ENCODE measurements around the gene EXTL2.
A peak's percentile ranks its signal among the peaks of the same experiment; 100 is the strongest.
"Not testable (repeated sequence)": the region's sequence is repeated elsewhere in the genome, so short reads cannot be mapped to it uniquely, and the experiment has no call there.

The EXTL2 gene

DNA sequence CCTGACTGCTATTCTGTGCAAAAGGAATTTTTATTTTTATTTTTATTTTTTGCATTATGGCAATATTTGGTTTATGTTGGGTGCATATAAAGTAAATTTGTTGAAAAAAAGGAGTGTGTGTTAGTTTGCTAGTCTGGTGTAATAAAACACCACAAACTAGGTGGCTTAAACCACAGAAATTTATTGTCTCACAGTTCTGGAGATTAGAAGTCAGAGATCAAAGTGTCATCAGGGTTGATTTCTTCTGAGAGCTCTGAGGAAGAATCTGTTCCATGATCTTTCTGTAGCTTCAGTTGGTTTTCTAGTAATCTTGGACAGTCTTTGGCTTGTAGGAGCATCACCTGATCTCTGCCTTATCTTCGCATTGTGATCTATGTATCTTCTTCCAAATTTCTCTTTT is 7.7 kb upstream of the EXTL2 start:
- no peak for DNase-seq (ENCODE audit: low spot score)

DNA sequence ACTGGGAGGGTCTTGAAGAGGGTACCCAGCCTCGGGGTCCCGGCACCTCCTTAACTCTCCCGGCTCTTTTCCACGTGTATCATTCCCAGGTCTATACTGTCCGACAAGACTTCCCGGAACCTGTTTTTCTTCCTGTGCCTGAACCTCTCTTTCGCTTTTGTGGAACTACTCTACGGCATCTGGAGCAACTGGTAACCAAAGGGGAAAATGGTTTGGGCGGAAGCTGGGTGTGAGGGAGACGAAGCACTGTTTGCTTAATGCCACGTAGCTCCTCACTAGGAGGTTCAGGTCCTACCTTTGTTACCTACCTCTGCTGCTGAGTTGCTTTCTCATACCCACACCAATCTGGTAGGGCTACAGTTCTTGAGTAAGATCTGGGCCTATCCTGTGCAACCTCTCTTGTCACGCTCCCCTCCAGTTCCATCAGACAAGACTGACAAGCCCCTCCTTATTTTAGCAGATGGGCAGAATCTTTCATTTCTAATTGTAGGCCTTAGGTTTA is 1.9 kb upstream of the EXTL2 start:
- DNase-seq (ENCODE audit: low spot score): peak; percentile 34

DNA sequence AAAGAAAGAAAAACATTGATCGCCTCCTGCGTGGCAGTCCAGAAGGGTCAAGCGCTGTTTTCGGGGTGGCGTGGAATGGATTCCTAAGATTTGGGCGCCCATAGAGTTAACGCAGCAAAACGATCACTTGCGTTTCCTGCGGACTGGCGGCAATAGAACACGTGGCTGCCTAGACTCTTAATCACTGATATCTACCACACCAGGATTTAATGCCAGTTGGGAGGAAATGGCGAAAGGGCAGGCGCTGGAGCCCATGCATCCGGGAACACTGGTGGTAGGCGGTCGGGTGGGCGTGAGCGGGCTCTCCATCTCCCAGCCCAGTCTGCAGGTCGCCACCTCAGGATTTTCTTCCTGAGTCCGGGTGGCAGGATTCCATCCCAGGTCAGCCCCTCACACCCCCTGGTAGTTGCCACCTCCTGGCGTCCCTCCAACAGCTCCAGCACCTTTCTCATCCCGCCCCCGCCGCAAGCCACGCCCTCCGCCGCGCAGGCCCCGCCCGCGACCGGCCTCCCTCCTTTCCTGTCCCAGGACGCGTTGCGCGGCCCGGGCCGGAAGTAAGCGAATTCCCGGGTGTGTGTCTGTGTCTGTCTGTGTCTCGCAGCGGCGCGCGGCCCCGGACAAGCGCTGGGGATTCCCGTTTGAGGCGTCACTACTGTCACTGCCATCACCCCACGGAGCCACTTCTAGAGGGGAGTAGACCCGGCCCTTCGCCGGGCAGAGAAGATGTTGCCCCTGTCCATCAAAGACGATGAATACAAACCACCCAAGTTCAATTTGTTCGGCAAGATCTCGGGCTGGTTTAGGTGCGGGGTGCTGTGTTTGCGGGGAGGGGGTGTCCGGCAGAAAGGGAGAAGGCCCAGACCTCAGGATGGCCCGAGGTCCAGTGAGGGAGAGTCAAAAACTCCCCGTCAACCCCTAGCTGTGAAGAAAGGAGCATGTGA is 1.2 kb upstream of the EXTL2 start, which contains the start of gene SLC30A7:
Gene SLC30A7, plus strand, starts transcription at position 551 of the 941 bp plus-strand sequence. Its CDS starts 173 bp downstream, at position 724.
- DNase-seq (ENCODE audit: low spot score): peak; percentile 94

DNA sequence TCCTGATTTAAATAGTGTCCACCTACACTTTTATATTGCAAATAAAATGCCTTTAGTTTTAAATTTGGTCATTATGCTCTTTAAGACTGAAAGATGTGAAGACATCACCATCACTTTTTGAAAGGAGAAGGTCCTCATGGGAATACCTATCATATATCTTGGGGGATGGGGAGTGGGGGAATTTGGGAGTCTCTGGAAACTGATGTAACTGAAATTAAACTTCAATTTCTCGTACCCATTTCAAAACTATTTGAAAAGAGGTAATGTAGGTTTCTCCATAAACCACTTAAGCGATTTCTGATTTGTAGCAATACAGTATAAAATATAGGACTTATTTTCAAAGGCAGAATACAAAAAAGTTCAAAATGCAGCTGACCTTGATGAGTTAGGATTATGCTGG is 924 bp downstream of the EXTL2 start:
- no peak for DNase-seq (ENCODE audit: low spot score)

DNA sequence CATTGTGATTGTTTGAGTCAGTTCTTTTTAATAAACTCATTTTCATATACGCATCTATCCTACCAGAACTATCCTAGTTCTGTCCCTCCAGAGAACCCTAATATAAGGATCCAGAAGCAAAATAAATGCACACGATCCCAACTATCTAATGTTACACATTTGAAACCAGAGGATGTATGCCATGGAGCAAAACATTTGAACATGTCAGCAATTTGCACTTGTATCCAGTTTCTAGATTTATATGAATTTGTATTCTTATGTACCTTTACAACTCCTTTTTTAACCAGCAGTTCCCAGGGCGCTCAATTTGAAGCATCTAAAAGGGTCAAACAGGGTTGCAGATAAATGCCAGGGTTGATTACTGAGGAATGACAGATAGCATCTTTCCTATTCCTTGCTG is 2.1 kb downstream of the EXTL2 start:
- DNase-seq (ENCODE audit: low spot score): no peak

DNA sequence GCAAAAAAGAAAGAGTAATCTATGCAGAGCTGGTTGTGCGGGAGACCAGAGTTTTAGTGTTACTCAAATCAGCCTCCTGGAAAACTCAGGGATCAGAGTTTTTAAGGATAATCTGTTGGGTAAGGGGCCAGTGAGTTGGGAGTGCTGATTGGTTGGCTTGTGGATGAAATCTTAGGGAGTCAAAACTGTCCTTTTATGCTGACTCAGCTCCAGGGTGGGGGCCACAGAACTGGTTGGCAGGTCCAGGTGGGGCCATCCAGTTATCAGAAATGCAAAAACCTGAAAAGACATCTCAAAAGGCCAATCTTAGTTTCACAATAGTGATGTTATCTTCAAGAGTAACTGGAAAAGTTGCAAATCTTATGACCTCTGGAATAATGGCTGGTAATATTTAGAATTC is 3.3 kb downstream of the EXTL2 start:
- DNase-seq (ENCODE audit: low spot score): no peak

DNA sequence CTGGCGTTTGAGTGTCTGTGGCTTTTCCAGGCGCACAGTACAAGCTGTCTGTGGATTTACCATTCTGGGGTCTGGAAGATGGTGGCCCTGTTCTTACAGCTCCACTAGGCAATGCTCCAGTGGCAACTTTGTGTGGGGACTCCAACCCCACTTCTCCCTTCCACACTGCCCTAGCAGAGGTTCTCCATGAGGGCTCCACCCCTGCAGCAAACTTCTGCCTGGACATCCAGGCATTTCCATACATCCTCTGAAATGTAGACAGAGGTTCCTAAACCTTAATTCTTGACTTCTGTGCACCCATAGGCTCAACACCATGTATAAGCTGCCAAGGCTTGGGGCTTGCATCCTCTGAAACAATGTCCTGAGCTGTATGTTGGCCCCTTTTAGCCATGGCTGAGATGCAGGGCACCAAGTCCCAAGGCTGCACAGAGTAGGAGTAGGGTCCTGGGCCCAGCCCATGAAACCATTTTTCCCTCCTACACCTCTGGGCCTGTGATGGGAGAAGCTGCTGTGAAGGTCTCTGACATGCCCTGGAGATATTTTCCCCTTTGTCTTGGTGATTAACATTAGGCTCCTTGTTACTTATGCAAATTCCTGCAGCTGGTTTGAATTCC is 4.7 kb downstream of the EXTL2 start:
- DNase-seq (ENCODE audit: low spot score): not testable (repeated sequence)

DNA sequence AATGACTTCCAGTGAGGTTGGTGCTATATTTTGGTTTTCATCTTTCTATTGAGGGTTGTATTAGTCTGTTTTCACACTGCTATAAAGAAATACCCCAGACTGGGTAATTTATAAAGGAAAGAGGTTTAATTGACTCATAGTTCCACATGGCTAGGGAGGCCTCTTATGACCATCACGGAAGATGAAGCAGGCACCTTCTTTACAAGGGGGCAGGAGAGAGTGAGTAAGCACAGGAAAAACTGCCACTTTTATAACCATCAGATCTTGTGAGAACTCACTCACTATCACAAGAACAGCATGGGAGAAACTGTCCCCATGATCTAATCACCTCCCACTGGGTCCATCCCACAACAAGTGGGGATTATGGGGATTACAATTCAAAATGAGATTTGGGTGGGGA is 5.6 kb downstream of the EXTL2 start:
- not testable (repeated sequence) for DNase-seq (ENCODE audit: low spot score)

DNA sequence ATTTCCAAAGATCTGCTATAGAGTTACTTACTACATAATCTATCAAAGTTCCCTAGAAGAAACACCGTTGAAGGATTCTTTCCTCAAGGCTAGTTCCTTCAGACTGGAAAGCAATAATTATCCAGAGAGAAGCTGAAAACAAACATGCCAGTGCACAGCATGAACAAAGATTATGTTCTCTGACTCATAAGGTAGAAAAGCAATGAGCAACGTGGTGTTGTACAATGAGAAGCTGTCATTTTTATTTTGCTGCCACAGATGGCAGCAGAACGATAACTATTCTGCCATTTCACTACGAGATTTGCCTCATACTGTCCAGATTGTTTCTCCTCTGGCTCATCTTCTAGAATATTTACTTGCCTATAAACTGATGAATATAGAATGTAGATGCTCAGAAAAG is 10.7 kb downstream of the EXTL2 start:
- DNase-seq (ENCODE audit: low spot score): peak; percentile 45

DNA sequence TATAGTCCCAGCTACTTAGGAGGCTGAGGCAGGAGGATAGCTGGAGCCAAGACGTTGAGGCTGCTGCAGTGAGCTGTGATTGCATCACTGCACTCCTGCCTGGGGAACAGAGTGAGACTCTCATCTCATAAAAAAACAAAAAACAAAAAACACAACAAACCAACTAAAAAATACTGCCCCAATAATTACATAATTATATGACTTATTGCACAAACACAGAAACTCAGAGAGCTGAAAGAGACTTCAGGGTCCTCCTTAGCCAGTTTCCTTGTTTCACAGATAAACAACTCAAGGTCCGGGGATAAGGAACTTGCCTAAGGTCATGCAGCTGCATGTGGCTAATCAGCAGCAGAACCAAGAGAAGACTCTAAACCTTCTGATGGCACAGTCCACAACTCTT is 11.9 kb downstream of the EXTL2 start:
- DNase-seq (ENCODE audit: low spot score): no peak

DNA sequence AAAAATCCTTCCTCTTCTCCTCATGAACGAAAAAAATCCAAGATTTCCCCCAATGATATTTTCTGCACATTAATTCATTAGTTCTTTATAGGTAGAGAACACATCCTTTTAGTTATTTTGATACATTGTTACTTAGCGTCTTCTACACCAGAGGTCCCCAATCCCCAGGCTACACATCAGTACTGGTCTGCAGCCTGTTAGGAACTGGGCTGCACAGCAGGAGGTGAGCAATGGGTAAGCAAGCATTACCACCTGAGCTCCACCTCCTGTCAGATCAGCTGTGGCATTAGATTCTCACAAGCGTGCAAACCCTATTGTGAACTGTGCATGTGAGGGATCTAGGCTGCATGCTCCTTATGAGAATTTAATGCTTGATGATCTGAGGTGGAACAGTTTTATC is 13.0 kb downstream of the EXTL2 start:
- no peak for DNase-seq (ENCODE audit: low spot score)

DNA sequence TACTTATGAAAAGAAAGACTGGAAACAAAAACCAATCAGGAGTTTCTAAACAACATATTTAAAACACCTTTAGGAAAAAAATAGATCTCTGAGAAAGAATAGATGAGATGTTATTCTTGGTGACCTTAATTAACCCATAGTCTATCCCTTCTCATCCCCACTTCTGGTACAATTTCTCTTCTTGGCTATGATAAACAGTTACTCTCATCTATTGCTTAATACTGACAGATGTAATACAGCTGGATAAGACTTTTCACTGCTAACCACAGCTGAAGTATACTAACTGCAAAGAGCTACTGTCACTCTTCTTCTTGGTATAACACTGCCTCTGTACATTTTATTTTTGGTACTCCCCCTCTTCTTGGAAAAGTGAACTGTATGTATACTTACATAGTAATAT is 15.2 kb downstream of the EXTL2 start:
- no peak for DNase-seq (ENCODE audit: low spot score)

DNA sequence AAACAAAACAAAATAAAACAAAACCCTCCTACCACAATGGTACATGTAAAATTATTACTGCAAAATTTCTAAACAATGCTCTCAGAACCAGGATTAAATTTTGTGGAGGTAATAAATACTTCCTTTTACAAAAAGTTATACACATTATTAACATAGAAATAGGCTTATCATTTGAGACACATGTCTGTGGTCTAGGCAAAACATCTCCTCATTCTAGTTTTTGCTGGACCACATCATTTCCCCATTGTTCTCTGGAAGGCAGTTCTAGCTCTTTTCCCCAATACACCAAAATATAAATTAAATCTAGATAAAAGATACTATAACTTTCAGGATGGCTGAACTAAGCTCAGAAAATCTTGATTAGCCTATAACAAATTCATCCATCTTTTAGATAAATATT is 18.4 kb downstream of the EXTL2 start:
- no peak for DNase-seq (ENCODE audit: low spot score)

DNA sequence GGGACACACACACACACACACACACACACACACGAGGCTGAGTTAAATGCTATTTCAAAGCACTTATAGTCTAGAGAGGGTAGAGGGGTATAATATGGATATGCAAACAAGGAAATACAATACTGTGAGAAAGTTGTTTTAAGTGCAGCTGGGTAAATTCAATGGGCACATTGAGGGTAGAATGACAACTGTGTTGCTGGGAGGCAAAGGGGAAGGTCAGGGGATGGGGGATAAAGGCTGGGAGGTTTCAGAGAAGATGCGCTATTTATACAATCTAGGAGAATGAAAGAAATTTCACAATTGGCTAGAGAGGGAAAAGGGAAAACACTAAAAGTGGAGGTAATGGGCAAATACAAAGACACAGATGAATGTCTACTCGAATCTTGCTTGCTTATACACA is 19.4 kb downstream of the EXTL2 start:
- no peak for DNase-seq (ENCODE audit: low spot score)

DNA sequence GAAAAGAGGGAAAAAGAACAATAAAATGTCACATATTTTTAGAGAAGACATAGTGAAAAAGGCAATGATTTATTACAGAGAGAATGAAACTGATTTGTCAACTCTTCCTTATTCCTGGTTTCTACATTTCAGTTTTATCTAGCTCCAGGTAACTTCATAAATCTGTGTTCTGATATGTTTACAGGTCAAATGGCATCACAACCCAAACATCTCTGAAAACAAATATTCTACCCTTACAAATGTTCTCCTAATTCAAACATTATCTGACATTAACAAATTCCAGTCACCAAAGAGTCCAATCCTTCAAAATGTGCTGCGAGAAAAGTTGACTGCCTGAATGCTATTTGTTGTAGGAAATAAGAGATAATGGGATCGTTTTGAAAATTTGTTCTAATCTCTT is 20.2 kb downstream of the EXTL2 start:
- DNase-seq (ENCODE audit: low spot score): no peak

DNA sequence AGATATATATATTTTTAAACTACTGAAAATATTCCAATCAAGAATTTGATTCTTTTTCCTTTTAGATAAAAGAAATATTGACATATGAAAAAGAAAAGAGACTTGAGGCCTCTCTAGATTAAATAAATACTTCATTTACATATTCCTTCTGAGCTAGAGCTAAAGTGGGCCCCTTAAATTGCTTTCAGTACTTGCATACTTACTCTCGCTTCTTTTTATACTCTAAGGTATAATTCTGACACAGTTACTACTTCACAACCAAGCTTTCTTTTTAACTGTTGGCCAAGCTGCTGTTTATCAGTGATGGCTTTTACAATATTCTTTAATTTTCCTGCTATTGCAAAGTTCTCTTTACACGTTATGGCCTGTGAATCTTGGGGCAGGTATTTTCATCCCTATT is 24.6 kb downstream of the EXTL2 start:
- no peak for DNase-seq (ENCODE audit: low spot score)

DNA sequence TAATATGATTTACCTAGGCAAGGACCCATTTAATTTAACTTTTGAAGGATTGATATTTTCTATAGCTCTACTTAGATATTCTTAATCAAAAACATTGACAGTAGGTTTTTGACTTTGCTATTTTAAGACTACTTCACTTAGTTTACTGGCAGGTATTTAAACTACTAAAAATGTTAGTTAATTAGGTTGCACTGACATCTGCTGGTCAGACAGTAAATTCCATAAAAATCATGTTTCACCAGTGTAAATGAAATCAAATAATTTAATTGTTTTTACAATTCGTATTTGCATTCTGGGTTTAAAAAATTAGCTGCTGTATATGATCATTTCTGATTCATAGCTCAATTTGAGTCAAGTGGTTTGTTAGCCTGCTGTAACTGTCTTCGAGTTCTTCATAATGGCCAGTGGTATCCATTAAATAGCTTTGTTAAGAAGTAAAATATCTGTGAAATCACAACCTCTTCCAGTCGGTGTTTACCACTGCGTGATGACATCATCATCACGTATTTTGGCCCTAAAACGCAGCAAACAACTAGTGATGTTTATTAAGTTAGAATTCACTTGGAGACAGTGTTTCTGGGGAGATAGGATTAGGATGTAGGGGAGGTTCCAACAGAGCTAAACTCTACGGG is 26.2 kb downstream of the EXTL2 start:
- DNase-seq (ENCODE audit: low spot score): peak; percentile 60

DNA sequence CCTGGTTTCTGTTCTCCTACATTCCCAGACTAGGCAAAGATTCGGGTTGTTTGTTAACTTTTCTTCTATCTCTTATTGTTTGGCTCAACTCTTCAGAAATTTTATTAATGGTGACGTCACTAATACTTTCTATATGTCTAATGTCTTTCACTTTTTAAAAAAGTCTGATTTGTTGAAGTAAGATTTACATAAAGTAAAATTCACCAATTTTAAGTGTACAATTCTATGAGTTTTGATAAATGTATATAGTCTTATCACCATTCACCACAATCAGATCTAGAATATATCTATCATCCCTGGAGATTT is 27.8 kb downstream of the EXTL2 start:
- no peak for DNase-seq (ENCODE audit: low spot score)

DNA sequence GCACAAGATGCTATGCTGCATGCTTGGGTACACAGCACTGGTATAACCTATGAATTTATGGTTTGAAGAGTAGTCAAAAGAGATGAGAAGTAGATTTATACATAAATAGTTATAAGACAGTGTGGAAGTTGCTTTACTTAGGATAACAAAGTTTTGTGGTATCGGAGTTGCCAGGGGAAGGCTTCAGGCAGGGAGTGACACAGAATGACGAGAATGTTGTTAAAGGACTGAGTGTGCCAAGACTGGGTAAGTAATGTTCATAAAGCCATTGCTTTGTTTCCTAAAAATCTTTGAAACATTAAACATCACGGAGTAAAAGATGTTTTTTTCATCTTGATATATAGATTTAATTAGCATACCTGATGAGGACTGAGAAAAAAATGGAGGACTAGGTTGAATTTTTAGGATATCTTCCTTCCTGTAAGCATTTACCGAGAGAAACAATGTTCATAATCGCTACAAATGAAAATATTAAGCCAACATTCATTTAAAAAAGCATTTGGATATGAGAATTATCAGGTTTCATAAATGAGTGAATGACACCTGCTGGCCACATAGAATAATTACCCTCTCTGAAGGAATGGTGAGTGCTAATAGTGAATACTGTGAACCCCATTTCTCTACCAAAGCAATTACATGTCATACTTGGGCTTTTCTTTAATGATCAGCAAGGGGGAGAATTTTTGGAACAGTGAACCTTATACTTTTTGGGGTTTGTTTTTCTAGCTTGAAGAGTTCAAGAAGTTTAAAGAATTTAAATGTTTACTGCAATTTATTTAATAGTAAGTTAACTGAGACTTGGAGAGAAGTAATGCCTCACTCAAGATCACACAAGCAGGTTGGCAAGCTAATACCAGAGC is 28.4 kb downstream of the EXTL2 start:
- DNase-seq (ENCODE audit: low spot score): peak; percentile 57

DNA sequence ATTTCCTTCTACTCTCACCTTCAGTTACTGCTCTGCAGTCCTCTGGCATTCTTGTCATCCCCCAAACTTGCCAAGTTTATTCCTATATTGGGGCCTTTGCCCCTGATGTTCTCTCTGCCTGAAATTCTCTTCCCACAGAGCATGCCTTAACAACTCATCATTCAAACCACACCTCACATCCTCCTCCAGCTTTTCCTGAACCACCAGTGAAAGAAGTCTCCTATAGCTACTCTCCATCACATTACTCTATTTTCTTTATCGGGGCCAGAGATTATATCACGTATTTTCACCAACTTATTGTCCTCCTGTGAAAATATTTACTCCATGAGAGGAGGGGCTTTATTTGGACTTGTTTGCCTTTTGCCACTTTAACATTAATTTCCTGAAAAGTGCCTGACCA is 32.1 kb downstream of the EXTL2 start:
- DNase-seq (ENCODE audit: low spot score): no peak

DNA sequence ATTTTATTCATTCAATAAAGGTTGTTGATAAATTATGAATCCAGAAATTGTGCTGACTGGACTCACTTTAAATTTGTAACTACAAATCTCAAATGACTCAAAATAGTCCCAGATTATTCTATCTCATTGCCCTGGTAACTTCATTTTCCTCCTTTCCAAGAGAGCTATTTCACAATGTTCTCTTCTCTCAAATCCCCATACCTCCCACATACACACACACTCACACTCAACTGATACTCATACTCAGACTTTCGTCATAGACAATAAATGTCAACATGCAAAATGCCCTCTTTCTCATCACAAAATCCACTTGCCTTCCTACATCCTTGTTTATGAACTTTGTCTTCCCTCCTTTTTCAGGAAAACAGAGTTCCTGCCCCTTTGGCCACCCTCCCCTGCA is 33.3 kb downstream of the EXTL2 start:
- DNase-seq (ENCODE audit: low spot score): peak; percentile 31

DNA sequence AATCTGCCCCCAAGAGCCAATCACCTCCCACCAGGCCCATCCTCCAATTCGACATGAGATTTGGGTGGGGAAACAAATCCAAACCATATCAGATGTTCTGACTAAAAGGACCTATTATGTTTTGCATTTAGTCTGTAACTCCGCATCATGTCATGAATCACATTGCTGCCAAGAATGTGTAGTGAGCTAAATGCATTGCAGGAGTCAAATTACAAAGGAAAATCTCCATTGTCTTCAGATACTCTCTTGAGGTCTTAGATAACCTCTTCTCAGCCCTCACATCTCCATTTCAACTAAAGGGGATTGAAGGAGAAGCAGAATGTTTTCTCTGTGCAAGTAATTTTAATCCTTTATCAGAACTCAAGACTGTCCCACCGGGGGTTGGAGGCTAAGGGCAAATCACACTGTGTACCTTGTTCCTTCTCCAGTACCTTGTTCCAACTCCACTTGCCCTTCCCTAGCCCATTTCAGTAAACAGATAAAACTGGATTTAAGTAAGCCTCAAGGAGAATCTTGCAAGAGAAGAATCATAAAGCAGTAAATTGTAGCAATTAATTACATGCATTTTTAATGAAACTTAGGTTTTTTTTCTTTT is 34.1 kb downstream of the EXTL2 start:
- DNase-seq (ENCODE audit: low spot score): no peak
